Endothelial cell of umbilical vein (primary cell): Measurements from ENCODE around the gene SDCBP2. TPM values are rescaled to one million over a fixed set of nuclear protein-coding genes. Genes with fewer than 3 reads are reported as not detected.

Source experiments
- BruUV-seq: library from RNA; stranded (reverse); fragments of 400-500 nt; replicated peaks from 2 replicates; lab custom pipeline; 2021; lab: Mats Ljungman, UMichigan
- CTCF ChIA-PET: fragments of 300-600, 350-600 bp; sonication (Branson Sonifier 250); formaldehyde crosslinking; loops from one replicate; lab custom pipeline; 2021; ENCODE audit warnings: antibody characterized with exemption, inconsistent platforms; lab: Charles Lee
- POLR2A ChIA-PET: fragments of 300-600, 350-600 bp; sonication (Branson Sonifier 250); formaldehyde crosslinking; loops from one replicate; lab custom pipeline; 2021; ENCODE audit warnings: antibody characterized with exemption, inconsistent platforms; lab: Charles Lee
- DNase-seq: peaks from one replicate; pipeline ENCODE4 v3.0.0-alpha.2; 2011; ENCODE audit warnings: low read depth, low spot score
- FAIRE-seq: peaks from 2 replicates; lab custom pipeline; 2011; peaks lifted over from hg19 to GRCh38; lab: Jason Lieb, UNC
- H2AFZ ChIP-seq: 2 replicates; pipeline ENCODE4 v1.6.0; 2012; ENCODE audit warnings: low read depth, low read length, control low read depth, inconsistent platforms
- H3K27ac ChIP-seq: 2 replicates; pipeline ENCODE4 v1.5.1; 2011; ENCODE audit warnings: low read depth, mild to moderate bottlenecking, control low read depth, low read length, moderate library complexity; ENCODE audit not compliant: insufficient read depth
- H3K27me3 ChIP-seq, 2 experiments: 2 replicates each; pipeline versions ENCODE4 v1.6.0 to v1.6.1; 2011; ENCODE audit warnings: low read length in 2 of 2, mixed read lengths in 1 of 2; ENCODE audit not compliant: control insufficient read depth in 2 of 2, insufficient read depth in 2 of 2
- H3K36me3 ChIP-seq, 2 experiments: 2 replicates in 1 of 2; 3 replicates in 1 of 2; pipeline ENCODE4 v1.5.1; 2011; ENCODE audit warnings: low read length in 2 of 2, mild to moderate bottlenecking in 1 of 2, moderate library complexity in 1 of 2; ENCODE audit not compliant: control insufficient read depth in 2 of 2, insufficient read depth in 2 of 2; ENCODE audit errors: extremely low read depth in 1 of 2
- H3K4me1 ChIP-seq: 3 replicates; pipeline ENCODE4 v1.5.1; 2011; ENCODE audit warnings: mild to moderate bottlenecking, low read length; ENCODE audit not compliant: control insufficient read depth, insufficient read depth; ENCODE audit errors: extremely low read depth
- H3K4me2 ChIP-seq: 2 replicates; pipeline ENCODE4 v1.6.1; 2011; ENCODE audit warnings: low read length, control low read depth, mixed read lengths; ENCODE audit not compliant: insufficient read depth
- H3K4me3 ChIP-seq, 3 experiments: fragments of 200-600 bp in 1 of 3; sonication (generic), shearing (Covaris generic) in 1 of 3; replicated peaks in 1 of 3; 2 replicates each; pipeline ENCODE4 v1.5.1; 2011 to 2016; ENCODE audit warnings: control low read depth in 3 of 3, low read length in 3 of 3, mild to moderate bottlenecking in 2 of 3, inconsistent platforms in 1 of 3, low read depth in 1 of 3, moderate library complexity in 1 of 3; ENCODE audit not compliant: insufficient read depth in 1 of 3
- H3K79me2 ChIP-seq: 2 replicates; pipeline ENCODE4 v1.6.0; 2012; ENCODE audit warnings: low read length, inconsistent platforms; ENCODE audit not compliant: control insufficient read depth, insufficient read depth
- H3K9ac ChIP-seq: replicated peaks from 2 replicates; pipeline ENCODE3; 2011; ENCODE audit warnings: low read length, control low read depth; ENCODE audit not compliant: insufficient read depth; ENCODE audit errors: extremely low read depth
- H3K9me1 ChIP-seq: replicated peaks from 3 replicates; pipeline ENCODE4 v1.6.0; 2011; ENCODE audit warnings: mild to moderate bottlenecking, low read length; ENCODE audit not compliant: control insufficient read depth, insufficient read depth; ENCODE audit errors: extremely low read depth
- H3K9me3 ChIP-seq: replicated peaks from 2 replicates; pipeline ENCODE4 v1.5.1; 2012; ENCODE audit warnings: low read length, inconsistent platforms; ENCODE audit not compliant: control insufficient read depth, insufficient read depth
- H4K20me1 ChIP-seq: replicated peaks from 2 replicates; pipeline ENCODE3; 2011; ENCODE audit warnings: mild to moderate bottlenecking, low read length; ENCODE audit not compliant: control insufficient read depth, insufficient read depth; ENCODE audit errors: extremely low read depth
- EZH2 ChIP-seq: IDR thresholded peaks from 2 replicates; pipeline ENCODE4 v1.6.1; 2012; ENCODE audit warnings: borderline replicate concordance, low read depth, mild to moderate bottlenecking, moderate library complexity, low read length, inconsistent platforms; ENCODE audit not compliant: severe bottlenecking
- FOS ChIP-seq: IDR thresholded peaks from 2 replicates; pipeline ENCODE4 v1.6.1; 2011; ENCODE audit warnings: mild to moderate bottlenecking, low read length, moderate library complexity, borderline replicate concordance; ENCODE audit not compliant: insufficient read depth
- GATA2 ChIP-seq: IDR thresholded peaks from 2 replicates; pipeline ENCODE4 v1.7.0; 2011; ENCODE audit warnings: low read depth, mild to moderate bottlenecking, moderate library complexity, mixed read lengths, low read length; ENCODE audit not compliant: insufficient read length, insufficient read depth
- JUN ChIP-seq: IDR thresholded peaks from 2 replicates; pipeline ENCODE4 v1.6.1; 2011; ENCODE audit warnings: borderline replicate concordance, low read depth; ENCODE audit not compliant: insufficient read length, insufficient read depth
- MYC ChIP-seq: IDR thresholded peaks from one replicate; pipeline ENCODE4 v1.6.1; 2011; ENCODE audit warnings: mild to moderate bottlenecking, low read depth, low read length
- POLR2A ChIP-seq: IDR thresholded peaks from 2 replicates; pipeline ENCODE4 v1.6.1; 2012; ENCODE audit warnings: low read depth, mild to moderate bottlenecking, control low read depth, low read length
- POLR2AphosphoS5 ChIP-seq: IDR thresholded peaks from 2 replicates; pipeline ENCODE4 v1.6.1; 2012; ENCODE audit warnings: low read depth, mild to moderate bottlenecking, control low read depth, low read length, moderate library complexity; ENCODE audit not compliant: insufficient read depth
- dilution Hi-C: fragments of 300-500 bp; cut with MboI; formaldehyde crosslinking; loops from one replicate; pipeline ENCODE4 v1.15.0; 2019; ENCODE audit warnings: low sequenced_read_pairs; ENCODE audit not compliant: extremely low pct_ligation_motif_present
- intact Hi-C: fragments of 100-400 bp; cut with micrococcal nuclease; formaldehyde crosslinking; loops from one replicate; pipeline ENCODE4 v1.10.0; 2022
- polyA plus RNA-seq, 4 experiments: library from polyadenylated mRNA; depleted of rRNA in 3 of 4; stranded (reverse) in 3 of 4; unstranded in 1 of 4; fragments of >200 nt; gene quantifications; 2 replicates each; pipeline versions ENCODE4 v1.2.1 to v1.2.3, GENCODE V29; 2011 to 2012; ENCODE audit warnings: missing spikeins in 1 of 4
- total RNA-seq: library from RNA; stranded (reverse); gene quantifications from 2 replicates; pipeline ENCODE4 v1.2.3, GENCODE V29; 2021
- TF ChIP-seq, protein P1 (sequence below): IDR thresholded peaks from 2 replicates; pipeline ENCODE4 v1.6.1; 2011; ENCODE audit not compliant: insufficient read depth, insufficient read length
- TF ChIP-seq, protein P2 (sequence below), 2 donors: IDR thresholded peaks; 1 replicate in 1 of 2; 2 replicates in 1 of 2; pipeline ENCODE4 v1.5.1; 2011; ENCODE audit warnings: low read length in 2 of 2, mild to moderate bottlenecking in 2 of 2, moderate library complexity in 2 of 2, control low read depth in 1 of 2, inconsistent platforms in 1 of 2, low read depth in 1 of 2; ENCODE audit not compliant: insufficient read depth in 1 of 2; ENCODE audit errors: extremely low read depth in 1 of 2

Gene SDCBP2
- total and polyA plus RNA-seq, 2 donors (not counting 3 experiments of a cell fraction or from before 2014, with no cell fraction given): 6.9 to 9.0 TPM

- TF ChIP-seq EZH2 (no peak), MYC (no peak), JUN (no peak), POLR2A (no peak), GATA2 (no peak), POLR2AphosphoS5 (no peak), FOS (no peak)
- TF ChIP-seq, protein P1, sequence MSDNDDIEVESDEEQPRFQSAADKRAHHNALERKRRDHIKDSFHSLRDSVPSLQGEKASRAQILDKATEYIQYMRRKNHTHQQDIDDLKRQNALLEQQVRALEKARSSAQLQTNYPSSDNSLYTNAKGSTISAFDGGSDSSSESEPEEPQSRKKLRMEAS: no peak
- TF ChIP-seq, protein P2, sequence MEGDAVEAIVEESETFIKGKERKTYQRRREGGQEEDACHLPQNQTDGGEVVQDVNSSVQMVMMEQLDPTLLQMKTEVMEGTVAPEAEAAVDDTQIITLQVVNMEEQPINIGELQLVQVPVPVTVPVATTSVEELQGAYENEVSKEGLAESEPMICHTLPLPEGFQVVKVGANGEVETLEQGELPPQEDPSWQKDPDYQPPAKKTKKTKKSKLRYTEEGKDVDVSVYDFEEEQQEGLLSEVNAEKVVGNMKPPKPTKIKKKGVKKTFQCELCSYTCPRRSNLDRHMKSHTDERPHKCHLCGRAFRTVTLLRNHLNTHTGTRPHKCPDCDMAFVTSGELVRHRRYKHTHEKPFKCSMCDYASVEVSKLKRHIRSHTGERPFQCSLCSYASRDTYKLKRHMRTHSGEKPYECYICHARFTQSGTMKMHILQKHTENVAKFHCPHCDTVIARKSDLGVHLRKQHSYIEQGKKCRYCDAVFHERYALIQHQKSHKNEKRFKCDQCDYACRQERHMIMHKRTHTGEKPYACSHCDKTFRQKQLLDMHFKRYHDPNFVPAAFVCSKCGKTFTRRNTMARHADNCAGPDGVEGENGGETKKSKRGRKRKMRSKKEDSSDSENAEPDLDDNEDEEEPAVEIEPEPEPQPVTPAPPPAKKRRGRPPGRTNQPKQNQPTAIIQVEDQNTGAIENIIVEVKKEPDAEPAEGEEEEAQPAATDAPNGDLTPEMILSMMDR (IDR thresholded peaks at IDR 0.05; ENCODE audit: extremely low read depth in 1 of 2, insufficient read depth in 1 of 2, low read depth in 1 of 2, low read length in 2 of 2): no peak
- dilution Hi-C loops: loop anchor here (25.0 kb wide), 1 partner anchor 129 kb away; no protein-coding TSS in a partner anchor
- CTCF ChIA-PET: interaction anchor here (1.5 kb wide), 2 partner anchors 96 to 195 kb away, joined by 5 to 7 read pairs; no protein-coding TSS in a partner anchor
These were observed 20.2 kb downstream of the SDCBP2 start for GRCh38 chr20:1308702-1309095.

More at GRCh38 chr20:1308702-1309095, 20.2 kb downstream of the SDCBP2 start:
- BruUV-seq: no TSS peak
- Histone ChIP-seq H3K36me3 (peaks cover 0 to 5% of the 10 kb centered on the region in 2 experiments), H3K9me1 (no peaks in the 10 kb centered on the region), H3K79me2 (no peaks in the 10 kb centered on the region), H3K4me3 (no peak overlapping the region), H3K4me2 (no peak overlapping the region), H3K4me1 (peaks cover 4% of the 10 kb centered on the region), H3K27ac (no peak overlapping the region), H3K27me3 (no peaks in the 10 kb centered on the region), H2AFZ (no peak overlapping the region), H4K20me1 (no peaks in the 10 kb centered on the region), H3K9ac (no peak overlapping the region), H3K9me3 (no peaks in the 10 kb centered on the region)
- FAIRE-seq: no peak
- POLR2A ChIA-PET: no interaction called here
- intact Hi-C loops: loop anchor here (10.0 kb wide), 1 partner anchor 194 kb away; the partner anchor contains the start of gene PSMF1
- DNase-seq: no peak
